AG09309 (cell line): ENCODE measurements around the gene TADA1.

Experiments used
- DNase-seq: peaks from one replicate; pipeline ENCODE4 v3.0.0-alpha.2; 2010; ENCODE audit warnings: low read depth
- H3K4me3 ChIP-seq: 2 replicates; pipeline ENCODE4 v1.5.1; 2011; ENCODE audit warnings: mild to moderate bottlenecking, low read depth, low read length, moderate library complexity; ENCODE audit not compliant: control insufficient read depth
- TF ChIP-seq, protein P1 (sequence below): IDR thresholded peaks from 2 replicates; pipeline ENCODE4 v1.5.1; 2011; ENCODE audit warnings: mild to moderate bottlenecking, low read depth, low read length, inconsistent platforms; ENCODE audit not compliant: insufficient read depth, control insufficient read depth; ENCODE audit errors: missing control alignments

TADA1 gene

GRCh38 chr1:166915941-166916340 is 39.9 kb upstream of the TADA1 start:
- TF ChIP-seq, protein P1, sequence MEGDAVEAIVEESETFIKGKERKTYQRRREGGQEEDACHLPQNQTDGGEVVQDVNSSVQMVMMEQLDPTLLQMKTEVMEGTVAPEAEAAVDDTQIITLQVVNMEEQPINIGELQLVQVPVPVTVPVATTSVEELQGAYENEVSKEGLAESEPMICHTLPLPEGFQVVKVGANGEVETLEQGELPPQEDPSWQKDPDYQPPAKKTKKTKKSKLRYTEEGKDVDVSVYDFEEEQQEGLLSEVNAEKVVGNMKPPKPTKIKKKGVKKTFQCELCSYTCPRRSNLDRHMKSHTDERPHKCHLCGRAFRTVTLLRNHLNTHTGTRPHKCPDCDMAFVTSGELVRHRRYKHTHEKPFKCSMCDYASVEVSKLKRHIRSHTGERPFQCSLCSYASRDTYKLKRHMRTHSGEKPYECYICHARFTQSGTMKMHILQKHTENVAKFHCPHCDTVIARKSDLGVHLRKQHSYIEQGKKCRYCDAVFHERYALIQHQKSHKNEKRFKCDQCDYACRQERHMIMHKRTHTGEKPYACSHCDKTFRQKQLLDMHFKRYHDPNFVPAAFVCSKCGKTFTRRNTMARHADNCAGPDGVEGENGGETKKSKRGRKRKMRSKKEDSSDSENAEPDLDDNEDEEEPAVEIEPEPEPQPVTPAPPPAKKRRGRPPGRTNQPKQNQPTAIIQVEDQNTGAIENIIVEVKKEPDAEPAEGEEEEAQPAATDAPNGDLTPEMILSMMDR = no peak
- H3K4me3 ChIP-seq = no peak overlapping the region
- DNase-seq = no peak

DNA sequence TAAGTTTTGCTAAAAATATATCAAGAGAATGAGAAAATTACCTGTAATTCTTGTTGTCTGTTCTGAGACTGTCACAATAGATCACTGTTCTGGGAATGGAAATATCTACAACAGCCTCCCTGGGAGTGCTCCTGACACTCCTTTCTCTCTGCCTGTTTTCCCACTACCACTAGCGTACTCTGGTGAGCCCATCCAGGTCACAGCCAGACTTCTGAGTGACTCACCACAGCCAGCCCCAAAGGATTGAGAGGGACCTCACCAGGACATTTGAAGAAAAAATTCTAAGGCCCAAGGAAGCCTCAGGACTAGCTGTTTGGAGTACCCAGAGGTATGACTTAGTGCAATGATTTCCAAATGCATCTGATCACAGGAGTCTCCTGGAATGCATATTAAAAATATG is 39.0 kb upstream of the TADA1 start:
- H3K4me3 ChIP-seq = no peak overlapping the region
- TF ChIP-seq, protein P1 = no peak
- no peak for DNase-seq

- TF ChIP-seq, protein P1 = no peak
- DNase-seq = no peak
- H3K4me3 ChIP-seq = no peak overlapping the region
These were observed 38.0 kb upstream of the TADA1 start for GRCh38 chr1:166914111-166914510.

DNA sequence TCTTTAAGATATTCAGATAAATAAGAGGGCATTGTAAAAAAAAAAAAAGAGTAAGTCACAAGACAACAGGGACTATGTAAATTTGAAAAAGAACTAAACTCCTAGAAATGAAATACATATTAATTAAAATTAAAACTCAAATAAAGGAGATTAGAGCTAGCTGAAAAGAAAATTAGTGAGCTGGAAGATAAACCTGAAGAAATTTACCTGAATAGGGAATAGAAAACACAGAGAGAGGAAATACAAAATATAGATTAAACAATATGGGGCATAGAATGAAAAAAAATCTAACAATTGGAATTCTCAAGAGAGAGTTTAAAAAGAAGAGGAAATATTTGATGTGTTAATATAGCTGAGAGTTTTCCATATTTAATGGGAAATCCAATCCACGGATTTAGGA is 35.6 kb upstream of the TADA1 start:
- DNase-seq = no peak
- no peak overlapping the region for H3K4me3 ChIP-seq
- TF ChIP-seq, protein P1 = no peak

DNA sequence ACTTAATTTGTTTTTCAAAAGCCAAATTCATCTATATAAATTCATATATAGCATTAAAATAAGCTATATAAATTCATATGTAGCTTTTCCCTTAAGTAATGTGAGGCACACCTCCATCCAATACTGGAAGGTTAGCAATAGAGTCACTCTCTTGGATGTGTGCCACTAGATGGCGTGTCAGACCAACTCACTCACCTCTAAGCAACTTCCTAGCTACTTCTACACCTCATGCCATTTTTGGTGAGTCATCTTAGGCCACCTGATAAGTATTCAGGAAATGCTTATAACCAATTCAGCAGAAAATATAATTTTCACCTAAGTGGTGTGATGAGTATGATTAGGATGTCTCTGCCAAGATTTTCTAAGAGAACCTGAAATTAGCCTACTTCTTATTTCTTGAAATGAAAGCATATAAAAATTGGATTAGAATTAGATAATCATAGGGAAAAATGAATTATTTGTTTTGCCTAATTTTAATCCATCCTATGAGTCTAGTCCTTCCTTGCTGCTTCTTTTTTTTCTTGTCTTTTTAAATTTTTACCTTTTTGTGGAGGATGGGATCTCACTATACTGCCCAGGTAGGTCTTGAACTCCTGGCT is 34.4 kb upstream of the TADA1 start:
- peak; percentile 67 for DNase-seq
- TF ChIP-seq, protein P1 = peak; percentile 75
- no peak overlapping the region for H3K4me3 ChIP-seq

GRCh38 chr1:166908942-166909341 is 32.9 kb upstream of the TADA1 start:
- DNase-seq = peak; percentile 5
- TF ChIP-seq, protein P1 = no peak
- H3K4me3 ChIP-seq = no peak overlapping the region

GRCh38 chr1:166907763-166908162 is 31.7 kb upstream of the TADA1 start:
- DNase-seq = no peak
- TF ChIP-seq, protein P1 = no peak
- H3K4me3 ChIP-seq = no peak overlapping the region
